Measurements from ENCODE around the gene ADGRV1.

Gene ADGRV1

GRCh38 chr5:90909940-90910339 is 351.3 kb downstream of the ADGRV1 start:
- TF ChIP-seq FOXP2 (optimal IDR thresholded peaks at IDR 0.05; ENCODE audit: borderline replicate concordance, extremely low read depth, extremely low read length, insufficient read depth) (no peak), TAF1 (IDR thresholded peaks at IDR 0.05; ENCODE audit: borderline replicate concordance, insufficient read depth, low read length) (no peak), POLR2AphosphoS5 (IDR thresholded peaks at IDR 0.05; ENCODE audit: low read depth, low read length) (no peak), REST (IDR thresholded peaks at IDR 0.05; ENCODE audit: insufficient read depth in 1 of 2, low read depth in 2 of 2, low read length in 2 of 2) (no peak), SIN3A (IDR thresholded peaks at IDR 0.05; ENCODE audit: borderline replicate concordance, insufficient read depth, low read length) (no peak)

- TF ChIP-seq POLR2AphosphoS5 (IDR thresholded peaks at IDR 0.05; ENCODE audit: low read depth, low read length) (no peak), REST (IDR thresholded peaks at IDR 0.05; ENCODE audit: insufficient read depth in 1 of 2, low read depth in 2 of 2, low read length in 2 of 2) (no peak), FOXP2 (optimal IDR thresholded peaks at IDR 0.05; ENCODE audit: borderline replicate concordance, extremely low read depth, extremely low read length, insufficient read depth) (no peak), SIN3A (IDR thresholded peaks at IDR 0.05; ENCODE audit: borderline replicate concordance, insufficient read depth, low read length) (no peak), TAF1 (IDR thresholded peaks at IDR 0.05; ENCODE audit: borderline replicate concordance, insufficient read depth, low read length) (no peak)
These were observed 352.6 kb downstream of the ADGRV1 start for GRCh38 chr5:90911169-90911568.

- TF ChIP-seq TAF1 (IDR thresholded peaks at IDR 0.05; ENCODE audit: borderline replicate concordance, insufficient read depth, low read length) (no peak), REST (IDR thresholded peaks at IDR 0.05; ENCODE audit: insufficient read depth in 1 of 2, low read depth in 2 of 2, low read length in 2 of 2) (no peak), POLR2AphosphoS5 (IDR thresholded peaks at IDR 0.05; ENCODE audit: low read depth, low read length) (no peak)
These were observed 353.9 kb downstream of the ADGRV1 start for GRCh38 chr5:90912476-90912875.

- TF ChIP-seq POLR2AphosphoS5 (IDR thresholded peaks at IDR 0.05; ENCODE audit: low read depth, low read length) = no peak
- no peak for TF ChIP-seq REST (IDR thresholded peaks at IDR 0.05; ENCODE audit: insufficient read depth in 1 of 2, low read depth in 2 of 2, low read length in 2 of 2)
- TF ChIP-seq TAF1 (IDR thresholded peaks at IDR 0.05; ENCODE audit: borderline replicate concordance, insufficient read depth, low read length) = no peak
- no peak for TF ChIP-seq FOXP2 (optimal IDR thresholded peaks at IDR 0.05; ENCODE audit: borderline replicate concordance, extremely low read depth, extremely low read length, insufficient read depth)
- no peak for TF ChIP-seq SIN3A (IDR thresholded peaks at IDR 0.05; ENCODE audit: borderline replicate concordance, insufficient read depth, low read length)
These were observed 356.8 kb downstream of the ADGRV1 start for GRCh38 chr5:90915393-90915792.

Measured in PFSK-1 (cell line).